ENCODE data around the gene ZBTB9.

DNA sequence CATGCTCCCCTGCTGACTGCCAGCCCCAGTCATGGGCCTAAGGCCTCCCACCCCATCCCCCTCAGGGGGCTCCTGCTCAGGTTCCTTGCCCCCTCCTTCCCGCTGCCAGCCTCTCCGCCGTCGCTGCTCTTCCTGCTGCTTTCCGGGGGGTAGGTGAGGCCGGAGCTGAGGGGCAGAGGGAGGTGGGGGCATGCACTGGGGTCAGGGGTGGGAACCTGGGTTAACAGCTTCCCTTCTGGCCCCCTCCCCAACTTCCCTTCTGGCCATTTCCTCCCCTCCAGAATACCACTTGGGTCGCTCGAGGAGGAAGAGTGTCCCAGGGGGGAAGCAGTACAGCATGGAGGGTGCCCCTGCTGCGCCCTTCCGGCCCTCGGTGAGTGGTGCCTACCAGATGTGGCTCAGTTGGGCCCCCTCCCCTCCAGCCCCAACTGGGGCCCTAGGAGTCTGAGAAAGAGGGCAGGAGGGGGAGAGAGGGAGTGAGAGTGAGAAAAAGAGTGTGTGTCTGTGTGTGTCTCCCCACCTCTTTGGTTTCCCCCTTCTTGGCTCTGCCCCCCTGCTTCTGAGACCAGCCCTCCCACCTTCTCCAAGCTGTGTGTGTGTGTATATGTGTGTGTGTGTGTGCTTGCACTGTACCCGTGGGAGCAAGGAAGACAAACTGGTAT is 22.4 kb upstream of the ZBTB9 start:
- TF ChIP-seq POLR2A (IDR thresholded peaks at IDR 0.05; ENCODE audit: low read length), result no peak
- TF ChIP-seq GATA1 (IDR thresholded peaks at IDR 0.05; ENCODE audit: low read depth, low read length), result no peak
